ENCODE measurements around the gene PRPH.
"Not testable (repeated sequence)": the region's sequence is repeated elsewhere in the genome, so short reads cannot be mapped to it uniquely, and the experiment has no call there.

Gene PRPH

DNA sequence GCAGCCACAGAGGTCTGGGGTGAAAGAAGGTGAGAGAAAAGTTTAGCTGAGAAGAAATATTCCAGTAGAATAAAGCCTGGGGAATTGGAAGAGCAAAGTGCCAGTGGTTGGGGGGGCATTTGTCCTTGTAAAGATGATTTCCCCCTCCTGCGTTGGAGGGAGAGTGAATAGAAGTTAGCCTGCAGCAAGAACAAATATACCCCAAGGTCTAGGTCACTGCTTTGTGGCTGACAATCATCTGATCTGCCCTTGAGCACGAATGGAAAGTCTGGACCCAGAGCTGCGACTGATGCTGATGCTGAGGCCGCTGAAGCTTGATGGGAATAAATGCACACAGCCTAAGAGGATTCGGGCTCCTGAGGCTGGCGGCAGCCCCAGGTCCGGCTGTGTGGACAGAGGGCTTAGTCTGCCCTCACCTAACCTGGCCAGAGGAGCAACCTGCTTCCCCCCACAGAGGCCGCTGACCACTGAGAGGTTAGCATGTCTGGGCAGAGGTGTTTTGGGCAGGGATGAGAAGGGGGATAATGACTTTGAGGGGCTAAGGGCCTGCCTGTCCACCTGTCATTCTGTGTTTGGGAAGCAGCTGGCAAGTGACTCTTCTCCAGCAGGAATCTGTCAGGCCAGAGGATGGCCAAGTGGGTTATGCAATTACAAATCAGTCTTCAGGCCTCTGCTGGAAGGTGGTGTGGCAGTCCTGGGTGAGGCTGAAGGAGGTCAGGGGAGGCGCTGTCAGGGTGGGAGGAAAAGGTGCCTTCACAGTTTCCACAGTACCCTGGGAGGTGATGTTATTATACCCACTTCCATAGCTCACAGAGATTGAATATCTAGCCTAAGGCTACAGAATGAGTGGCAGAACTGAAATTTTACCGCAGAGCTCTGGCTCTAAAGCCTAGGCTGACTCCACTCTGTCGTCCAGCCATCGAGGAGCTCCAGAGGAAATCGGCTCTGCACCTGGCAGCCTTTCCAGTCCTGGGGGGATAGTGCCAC, 18.4 kb upstream of the PRPH start:
- no peak for DNase-seq

DNA sequence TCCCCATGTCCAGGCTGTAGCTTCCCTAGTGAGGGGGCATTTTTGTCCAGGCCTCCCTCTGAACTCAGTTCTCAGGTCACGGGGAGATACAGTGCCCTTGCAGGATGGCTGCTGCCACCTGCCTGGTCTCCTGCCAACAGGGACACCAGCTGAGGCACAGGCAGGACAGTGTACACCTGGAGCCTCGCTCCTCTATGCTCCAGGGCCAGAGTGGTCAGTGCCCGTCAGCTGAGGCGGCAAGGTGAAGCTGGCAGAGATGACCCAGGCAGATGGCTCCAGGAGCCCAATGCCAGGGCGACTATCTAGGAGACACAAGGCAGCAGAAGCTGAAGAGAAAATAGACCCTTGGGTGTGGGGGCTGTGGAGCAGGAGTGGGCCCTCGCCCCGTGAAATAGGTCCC, 17.5 kb upstream of the PRPH start:
- DNase-seq, result no peak

GRCh38 chr12:49279706-49280159, 15.2 kb upstream of the PRPH start:
- DNase-seq, result no peak

DNA sequence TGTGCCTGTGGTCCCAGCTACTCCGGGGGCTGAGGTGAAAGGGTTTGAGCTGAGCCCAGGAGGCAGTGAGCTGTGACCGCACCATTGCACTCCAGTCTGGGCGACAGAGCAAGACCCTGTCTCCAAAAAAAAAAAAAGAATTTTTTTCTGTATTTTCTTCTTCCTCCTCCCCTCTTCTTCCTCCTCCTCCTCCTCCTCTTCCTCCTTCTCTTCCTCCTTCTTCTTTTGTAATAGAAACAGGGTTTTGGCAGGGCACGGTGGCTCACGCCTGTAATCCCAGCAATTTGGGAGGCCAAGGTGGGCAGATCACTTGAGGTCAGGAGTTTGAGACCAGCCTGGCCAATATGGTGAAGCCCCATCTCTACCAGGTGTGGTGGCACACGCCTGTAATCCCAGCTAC, 14.4 kb upstream of the PRPH start:
- not testable (repeated sequence) for DNase-seq

- DNase-seq, result no peak
Observed at GRCh38 chr12:49282302-49282701, 12.6 kb upstream of the PRPH start.

DNA sequence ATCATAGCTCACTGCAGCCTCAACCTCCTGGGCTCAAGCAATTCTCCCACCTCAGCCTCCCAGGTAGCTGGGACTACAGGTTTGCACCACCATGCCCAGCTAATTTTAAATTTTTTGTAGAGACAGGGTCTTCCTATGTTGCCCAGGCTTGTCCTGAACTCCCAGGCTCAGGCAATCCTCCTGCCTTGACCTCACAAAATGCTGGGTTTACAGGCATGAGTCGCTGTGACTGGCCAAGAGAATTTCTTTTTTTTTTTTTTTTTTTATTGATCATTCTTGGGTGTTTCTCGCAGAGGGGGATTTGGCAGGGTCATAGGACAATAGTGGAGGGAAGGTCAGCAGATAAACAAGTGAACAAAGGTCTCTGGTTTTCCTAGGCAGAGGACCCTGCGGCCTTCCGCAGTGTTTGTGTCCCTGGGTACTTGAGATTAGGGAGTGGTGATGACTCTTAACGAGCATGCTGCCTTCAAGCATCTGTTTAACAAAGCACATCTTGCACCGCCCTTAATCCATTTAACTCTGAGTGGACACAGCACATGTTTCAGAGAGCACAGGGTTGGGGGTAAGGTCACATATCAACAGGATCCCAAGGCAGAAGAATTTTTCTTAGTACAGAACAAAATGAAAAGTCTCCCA, 12.1 kb upstream of the PRPH start:
- DNase-seq, result not testable (repeated sequence)

DNA sequence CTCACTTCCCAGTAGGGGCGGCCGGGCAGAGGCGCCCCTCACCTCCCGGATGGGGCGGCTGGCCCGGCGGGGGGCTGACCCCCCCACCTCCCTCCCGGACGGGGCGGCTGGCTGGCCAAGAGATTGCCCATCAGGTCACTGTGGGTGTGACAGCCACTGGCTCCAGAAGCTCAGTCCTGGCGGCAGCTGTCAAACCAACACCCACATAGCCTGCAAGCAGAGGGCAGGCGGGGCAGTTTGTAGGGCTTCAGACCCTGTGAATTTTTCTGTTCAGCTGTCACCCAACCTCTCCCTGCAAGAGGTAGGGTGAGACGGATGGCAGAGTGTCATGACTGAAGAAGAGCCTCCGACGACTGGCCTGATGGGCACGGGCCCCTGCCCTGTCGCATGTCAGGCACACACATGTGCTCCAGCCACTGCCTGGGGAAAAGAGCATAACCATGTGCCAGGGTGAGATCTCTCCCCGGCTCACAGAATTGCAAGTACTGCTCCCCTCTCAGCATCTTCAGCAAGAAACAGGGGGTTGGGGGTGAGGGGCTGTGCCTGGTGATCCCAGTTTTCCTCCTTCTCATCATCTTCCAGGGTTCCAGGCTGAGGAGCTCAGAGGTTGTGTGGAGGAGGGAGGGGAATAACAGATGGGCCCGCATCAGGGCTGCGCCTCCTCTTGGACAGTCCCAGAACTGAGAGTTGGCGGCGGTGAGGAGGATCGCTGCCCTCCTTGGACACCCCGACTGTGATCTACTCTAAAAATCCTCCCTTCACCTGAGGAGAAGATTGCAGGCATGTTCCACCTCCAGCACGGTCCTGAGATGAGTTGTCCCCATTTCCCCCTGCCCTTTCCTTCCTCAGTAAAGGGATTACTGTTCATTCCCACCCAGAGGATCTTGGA, 11.2 kb upstream of the PRPH start:
- no peak for DNase-seq

DNA sequence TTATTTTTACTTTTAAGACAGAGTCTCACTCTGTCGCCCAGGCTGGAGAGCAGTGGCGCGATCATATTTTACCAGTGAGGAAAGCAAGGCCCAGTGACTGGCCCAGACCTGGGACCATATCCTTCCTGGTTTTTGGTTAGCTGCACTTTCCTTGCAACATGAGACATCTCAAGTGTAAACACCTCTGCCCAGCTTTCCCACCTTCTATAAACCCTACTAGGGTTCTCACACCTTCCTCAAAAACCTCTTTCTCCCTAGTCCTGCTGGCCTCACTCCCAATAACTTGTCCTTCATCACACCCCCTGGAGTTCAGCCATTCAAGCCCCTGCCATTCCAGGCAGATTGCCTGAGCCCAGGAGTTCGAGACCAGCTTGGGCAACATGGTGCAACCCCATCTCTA, 10.3 kb upstream of the PRPH start:
- no peak for DNase-seq

- DNase-seq, result no peak
Observed at GRCh38 chr12:49287876-49288275, 7.1 kb upstream of the PRPH start.

GRCh38 chr12:49288412-49288853, 6.5 kb upstream of the PRPH start:
- DNase-seq, result no peak

DNA sequence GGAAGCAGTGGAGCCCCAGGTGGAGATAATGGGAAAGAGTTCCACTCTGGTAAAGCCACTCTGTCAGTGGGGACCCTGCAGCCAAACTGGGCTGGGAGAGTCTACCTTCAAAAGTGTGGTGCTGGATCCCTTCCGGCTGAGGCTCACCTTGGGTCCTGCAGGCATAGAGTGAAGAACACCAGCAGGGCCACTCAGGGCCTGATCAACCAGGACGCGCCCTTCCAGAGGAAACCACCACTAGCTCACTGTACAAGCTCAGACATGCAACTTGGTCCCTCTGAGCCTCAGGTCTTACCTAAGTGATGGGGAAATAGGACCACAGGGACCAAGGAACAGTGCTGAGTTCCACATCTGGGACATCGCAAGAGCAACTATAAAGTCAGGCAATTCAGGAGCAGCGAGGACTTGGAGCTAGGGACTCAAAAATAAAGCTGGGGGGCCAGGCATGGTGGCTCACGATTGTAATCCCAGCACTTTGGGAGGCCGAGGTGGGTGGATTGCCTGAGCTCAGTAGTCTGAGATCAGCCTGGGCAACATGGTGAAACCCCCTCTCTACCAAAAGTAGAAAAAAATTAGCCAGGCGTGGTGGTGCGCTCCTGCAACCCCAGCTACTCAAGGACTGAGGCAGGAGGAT, 5.9 kb upstream of the PRPH start:
- no peak for DNase-seq

- no peak for DNase-seq
Observed at GRCh38 chr12:49292729-49293055, 2.3 kb upstream of the PRPH start.

GRCh38 chr12:49293056-49293956, 1.6 kb upstream of the PRPH start:
- no peak for DNase-seq

GRCh38 chr12:49294086-49294803, 702 bp upstream of the PRPH start:
- DNase-seq, result no peak

GRCh38 chr12:49294804-49295081, 204 bp upstream of the PRPH start:
- DNase-seq, result no peak

DNA sequence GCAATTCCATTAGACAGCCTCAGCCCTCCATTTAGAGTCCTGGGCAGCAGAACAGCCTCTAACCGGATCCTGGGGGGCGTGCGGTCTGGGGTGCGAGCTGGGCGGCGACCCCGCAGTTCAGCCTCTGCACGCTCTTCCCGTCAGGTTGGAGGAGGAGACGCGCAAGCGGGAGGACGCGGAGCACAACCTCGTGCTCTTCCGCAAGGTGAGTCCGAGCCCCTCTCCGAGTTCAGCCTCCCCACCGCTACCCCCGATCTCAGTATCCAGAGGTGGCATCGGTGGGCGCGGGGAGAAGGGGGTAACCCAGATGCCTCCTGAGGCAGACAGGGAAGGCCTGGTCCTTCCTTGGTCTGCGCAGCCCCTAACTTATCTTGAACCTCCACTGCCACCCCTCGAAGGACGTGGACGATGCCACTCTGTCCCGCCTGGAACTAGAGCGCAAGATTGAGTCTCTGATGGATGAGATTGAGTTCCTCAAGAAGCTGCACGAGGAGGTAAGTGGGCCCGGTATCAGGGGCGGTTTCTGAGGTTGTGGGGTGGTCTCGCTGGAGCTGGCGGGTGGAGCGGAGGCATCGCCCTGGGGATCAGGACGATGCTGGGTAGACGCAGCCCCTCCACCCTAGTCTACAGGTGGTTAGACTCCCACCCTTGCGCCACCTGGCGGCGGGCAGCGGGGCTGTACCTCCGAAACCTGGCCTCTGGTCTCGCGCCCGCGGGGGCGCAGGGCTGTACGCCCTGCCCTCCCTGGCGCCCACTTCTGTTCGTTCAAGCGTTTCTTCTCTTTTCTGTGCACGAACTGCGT, 1.3 kb downstream of the PRPH start:
- no peak for DNase-seq

GRCh38 chr12:49296836-49297694, 2.1 kb downstream of the PRPH start:
- no peak for DNase-seq

DNA sequence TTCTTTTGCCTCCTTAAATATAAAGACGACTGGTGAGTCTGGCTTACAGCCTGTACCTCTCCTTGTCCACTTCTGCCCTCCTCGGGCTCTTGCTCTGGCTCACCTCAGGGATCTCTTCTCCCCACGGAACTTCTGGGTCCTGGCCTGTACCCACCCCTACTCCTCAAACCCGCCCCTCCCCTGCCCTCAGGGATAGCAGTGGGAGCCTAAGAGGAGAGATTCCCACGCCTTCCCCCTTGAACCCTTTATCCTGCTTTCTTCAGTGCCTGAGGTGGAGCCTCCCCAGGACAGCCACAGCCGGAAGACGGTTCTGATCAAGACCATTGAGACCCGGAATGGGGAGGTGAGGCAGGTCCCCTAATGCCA, 2.7 kb downstream of the PRPH start:
- no peak for DNase-seq

DNA sequence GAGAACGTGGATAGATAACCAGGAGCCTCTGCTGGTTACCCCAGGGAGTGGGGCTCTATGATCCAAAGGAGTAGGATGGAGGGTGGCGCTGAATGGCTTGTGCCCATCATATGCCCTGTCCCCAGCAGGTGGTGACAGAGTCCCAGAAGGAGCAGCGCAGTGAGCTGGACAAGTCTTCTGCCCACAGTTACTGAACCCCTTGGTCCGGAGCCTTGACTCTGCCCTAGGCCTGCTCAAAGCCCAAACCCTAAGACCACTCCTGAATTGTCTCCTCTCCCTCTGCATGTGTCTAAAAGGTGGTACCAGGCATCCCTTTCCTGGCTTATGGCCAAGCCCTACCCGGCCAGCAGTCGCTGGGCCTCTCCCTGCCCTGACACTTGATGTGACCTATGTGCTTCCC, 3.2 kb downstream of the PRPH start:
- DNase-seq, result no peak
